BJ (cell line): ENCODE results near the gene TCN2. TPM values are rescaled to one million over a fixed set of nuclear protein-coding genes. Genes with fewer than 3 reads are reported as not detected.
A peak's percentile ranks its signal among the peaks of the same experiment; 100 is the strongest.

Source experiments
- CTCF ChIA-PET: fragments of 350-600 bp; formaldehyde crosslinking; extraction: SDS; loops from one replicate; lab custom pipeline; 2021; ENCODE audit warnings: antibody characterized with exemption, inconsistent platforms; lab: Yijun Ruan, JAX
- POLR2A ChIA-PET: fragments of 300-600 bp; sonication (Branson Sonifier 250); formaldehyde crosslinking; extraction: SDS; loops from one replicate; lab custom pipeline; 2021; ENCODE audit warnings: antibody characterized with exemption; lab: Charles Lee
- DNase-seq: peaks from one replicate; pipeline ENCODE4 v3.0.0-alpha.2; 2011; ENCODE audit warnings: low read depth
- H3K27me3 ChIP-seq: 2 replicates; pipeline ENCODE4 v1.6.0; 2011; ENCODE audit warnings: low read length; ENCODE audit not compliant: control insufficient read depth, insufficient read depth
- H3K36me3 ChIP-seq: 2 replicates; pipeline ENCODE4 v1.5.1; 2011; ENCODE audit warnings: low read length; ENCODE audit not compliant: control insufficient read depth, insufficient read depth
- H3K4me3 ChIP-seq: 2 replicates; pipeline ENCODE4 v1.5.1; 2011; ENCODE audit warnings: low read depth, mild to moderate bottlenecking, control low read depth, low read length
- polyA plus RNA-seq: library from polyadenylated mRNA; depleted of rRNA; stranded (reverse); fragments of >200 nt; gene quantifications from 2 replicates; pipeline ENCODE4 v1.2.3, GENCODE V29; 2011
- TF ChIP-seq, protein P1 (sequence below): IDR thresholded peaks from 2 replicates; pipeline ENCODE4 v1.5.1; 2011; ENCODE audit warnings: low read depth, mild to moderate bottlenecking, control low read depth, inconsistent platforms, low read length, moderate library complexity; ENCODE audit not compliant: insufficient read depth

TCN2 gene
- polyA plus RNA-seq, 1 experiment: 15.8 TPM

DNA sequence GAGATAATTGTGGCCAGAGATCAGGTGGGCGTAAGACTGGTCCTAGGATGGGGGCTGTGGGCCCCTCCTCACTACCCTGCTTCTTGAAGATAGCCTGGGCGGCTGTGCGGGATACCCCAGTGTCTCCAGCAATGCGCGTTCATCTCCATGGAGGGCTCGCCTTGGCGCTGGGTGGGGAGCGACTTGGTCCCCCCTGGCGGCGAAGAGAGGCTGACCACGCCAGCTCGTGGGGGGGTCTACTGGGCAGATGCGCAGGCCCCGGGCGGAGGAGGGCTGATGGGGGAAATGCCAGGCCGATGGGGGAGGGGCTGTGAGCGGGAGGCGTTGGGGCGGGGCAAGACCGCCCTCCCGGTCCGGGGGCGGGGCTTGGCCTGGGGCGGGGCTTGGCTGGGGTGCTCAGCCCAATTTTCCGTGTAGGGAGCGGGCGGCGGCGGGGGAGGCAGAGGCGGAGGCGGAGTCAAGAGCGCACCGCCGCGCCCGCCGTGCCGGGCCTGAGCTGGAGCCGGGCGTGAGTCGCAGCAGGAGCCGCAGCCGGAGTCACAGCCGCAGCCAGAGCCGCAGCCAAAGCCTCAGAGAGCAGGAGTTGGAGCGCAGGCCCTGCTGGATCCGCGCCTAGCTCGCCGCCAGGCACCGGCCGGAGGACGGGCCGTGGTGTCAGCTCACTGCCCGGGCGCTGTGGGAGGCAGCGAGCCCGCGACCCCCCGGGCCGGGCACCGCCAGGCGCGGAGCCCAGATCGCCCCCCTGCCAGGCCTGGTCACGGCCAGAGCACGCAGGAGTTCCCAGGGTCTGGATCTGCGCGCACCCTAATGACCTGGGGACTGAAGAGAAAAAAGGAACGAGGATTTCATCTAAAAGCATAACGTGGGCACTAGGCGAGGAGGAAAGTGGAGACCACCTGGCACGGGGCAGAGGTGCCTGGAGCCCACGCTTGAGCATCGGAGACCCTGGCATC lies 28.6 kb downstream of the TCN2 start, which contains the start of gene SLC35E4:
TSS of gene SLC35E4 (plus strand) at position 509 of the 953 bp plus-strand sequence. CDS start 670 bp downstream, outside the sequence.
- ChIA-PET CTCF (interaction anchor here (0.6 to 7.2 kb wide), 45 partner anchors 9 to 310 kb away, joined by 3 to 282 read pairs (median 5); partner anchors contain the start of genes DUSP18 and TCN2), POLR2A (interaction anchor here (0.6 to 1.0 kb wide), 3 partner anchors 117 to 403 kb away, joined by 3 to 4 read pairs (median 3); no protein-coding TSS in a partner anchor)
- DNase-seq: no peak
- Histone ChIP-seq H3K4me3 (peak within 1 kb of the TSS; percentile 46), H3K27me3 (no peaks in the 10 kb centered on the region), H3K36me3 (no peaks in the 10 kb centered on the region)
- TF ChIP-seq, protein P1, sequence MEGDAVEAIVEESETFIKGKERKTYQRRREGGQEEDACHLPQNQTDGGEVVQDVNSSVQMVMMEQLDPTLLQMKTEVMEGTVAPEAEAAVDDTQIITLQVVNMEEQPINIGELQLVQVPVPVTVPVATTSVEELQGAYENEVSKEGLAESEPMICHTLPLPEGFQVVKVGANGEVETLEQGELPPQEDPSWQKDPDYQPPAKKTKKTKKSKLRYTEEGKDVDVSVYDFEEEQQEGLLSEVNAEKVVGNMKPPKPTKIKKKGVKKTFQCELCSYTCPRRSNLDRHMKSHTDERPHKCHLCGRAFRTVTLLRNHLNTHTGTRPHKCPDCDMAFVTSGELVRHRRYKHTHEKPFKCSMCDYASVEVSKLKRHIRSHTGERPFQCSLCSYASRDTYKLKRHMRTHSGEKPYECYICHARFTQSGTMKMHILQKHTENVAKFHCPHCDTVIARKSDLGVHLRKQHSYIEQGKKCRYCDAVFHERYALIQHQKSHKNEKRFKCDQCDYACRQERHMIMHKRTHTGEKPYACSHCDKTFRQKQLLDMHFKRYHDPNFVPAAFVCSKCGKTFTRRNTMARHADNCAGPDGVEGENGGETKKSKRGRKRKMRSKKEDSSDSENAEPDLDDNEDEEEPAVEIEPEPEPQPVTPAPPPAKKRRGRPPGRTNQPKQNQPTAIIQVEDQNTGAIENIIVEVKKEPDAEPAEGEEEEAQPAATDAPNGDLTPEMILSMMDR: peak; percentile 54

- TF ChIP-seq, protein P1: 0 out of 2 replicates have a peak, but pooled peaks have one; percentile 20
- no peak for DNase-seq
These were observed 29.5 kb downstream of the TCN2 start for GRCh38 chr22:30636226-30637077.

DNA sequence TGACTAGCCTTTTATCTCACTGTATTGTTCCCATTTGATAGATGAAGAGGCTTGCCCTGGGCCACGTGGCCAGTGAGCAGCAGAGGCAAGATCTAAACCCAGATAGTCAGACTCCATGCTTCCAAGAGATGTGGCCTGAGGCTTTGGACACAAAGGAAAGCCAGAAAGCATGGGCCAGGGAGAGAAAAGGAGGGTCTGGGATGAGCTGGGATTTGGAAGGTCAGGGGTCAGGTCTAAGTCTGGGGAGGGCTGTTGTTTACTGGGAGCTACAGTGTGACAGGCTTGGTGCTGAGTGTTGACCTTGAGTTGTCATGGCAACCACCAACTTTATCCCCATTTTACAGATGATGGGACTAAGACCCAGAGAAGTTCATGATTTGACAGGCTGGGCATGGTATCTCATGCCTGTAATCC lies 30.7 kb downstream of the TCN2 start:
- TF ChIP-seq, protein P1: no peak
- H3K4me3 ChIP-seq: no peak overlapping the region
- H3K27me3 ChIP-seq: no peaks in the 10 kb centered on the region
- H3K36me3 ChIP-seq: no peaks in the 10 kb centered on the region
- no peak for DNase-seq
- ChIA-PET POLR2A (no interaction called here), CTCF (interaction anchor here (0.5 to 7.2 kb wide), 3 partner anchors 11 to 559 kb away, joined by 3 to 282 read pairs (median 3); no protein-coding TSS in a partner anchor)

More at GRCh38 chr22:30636226-30637077, 29.5 kb downstream of the TCN2 start:
- Histone ChIP-seq H3K4me3 (peak overlapping the region; percentile 46), H3K36me3 (no peaks in the 10 kb centered on the region), H3K27me3 (no peaks in the 10 kb centered on the region)
- CTCF ChIA-PET: interaction anchor here (0.6 to 7.2 kb wide), 9 partner anchors 8 to 250 kb away, joined by 3 to 282 read pairs (median 10); no protein-coding TSS in a partner anchor
- POLR2A ChIA-PET: interaction anchor here (0.6 to 1.0 kb wide), 2 partner anchors 116 to 403 kb away, joined by 3 read pairs; no protein-coding TSS in a partner anchor

DNA sequence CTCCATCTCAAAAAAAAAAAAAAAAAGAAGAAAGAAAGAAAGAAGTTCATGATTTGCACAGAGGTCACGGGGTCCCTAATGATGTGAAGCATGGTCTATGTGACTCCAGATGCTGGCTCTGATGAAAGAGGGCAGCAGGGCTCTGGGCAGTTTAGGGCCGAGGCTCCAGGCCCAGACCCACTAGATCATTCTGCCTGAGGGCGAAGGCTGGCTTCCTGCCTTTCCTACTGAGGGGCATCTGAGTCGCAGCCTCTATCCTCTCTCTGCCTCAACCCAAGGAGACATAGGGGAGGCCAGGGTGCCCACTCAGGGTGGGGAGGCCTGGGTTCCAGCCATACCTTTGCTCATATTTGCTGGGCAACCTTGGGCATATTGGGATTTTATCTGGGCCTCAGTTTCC lies 33.4 kb downstream of the TCN2 start:
- no peak overlapping the region for H3K4me3 ChIP-seq
- POLR2A ChIA-PET: no interaction called here
- no peaks in the 10 kb centered on the region for H3K27me3 ChIP-seq
- no peaks in the 10 kb centered on the region for H3K36me3 ChIP-seq
- CTCF ChIA-PET: no interaction called here
- TF ChIP-seq, protein P1: no peak
- DNase-seq: no peak
